ENCODE data around the gene HSPA4L.

Gene HSPA4L

DNA sequence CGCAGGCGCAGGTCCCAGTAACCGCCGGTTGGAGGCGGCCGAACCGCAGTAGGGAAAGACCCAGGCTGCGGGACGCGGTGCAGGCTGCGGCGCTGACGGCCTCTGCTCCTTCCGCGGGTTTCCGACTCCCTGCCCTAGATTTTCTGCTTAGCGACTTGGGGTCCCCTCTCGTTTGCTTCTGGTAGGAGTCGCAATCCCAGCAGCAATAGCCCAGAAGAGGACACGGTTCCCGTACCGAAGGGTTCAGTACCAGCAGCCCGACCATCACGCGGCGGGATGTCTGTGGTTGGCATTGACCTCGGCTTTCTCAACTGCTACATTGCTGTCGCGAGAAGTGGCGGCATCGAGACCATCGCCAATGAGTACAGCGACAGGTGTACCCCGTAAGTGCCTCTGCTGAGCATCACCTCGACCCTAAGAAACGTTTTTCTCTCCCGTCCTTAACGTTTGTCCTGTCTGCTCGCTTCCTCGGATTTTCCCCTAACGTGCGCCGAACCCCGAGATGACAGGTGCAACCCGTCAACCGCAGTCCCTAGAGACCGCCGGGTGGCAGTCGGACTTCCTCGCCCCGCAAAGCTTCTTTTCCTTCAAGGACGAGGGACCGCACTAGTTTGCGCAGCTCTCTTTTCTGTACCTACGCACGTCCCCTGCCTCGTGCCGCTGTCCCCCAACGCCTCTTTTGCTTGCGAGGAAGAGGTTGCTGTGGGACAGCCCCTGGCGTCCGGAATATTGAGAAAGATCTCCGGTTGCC is at the start of gene HSPA4L:
HSPA4L (plus strand) TSS at position 48 of the 751 bp plus-strand sequence; CDS start at position 277, 229 bp downstream.
- peak; percentile 77 for DNase-seq (ENCODE audit: low spot score)

DNA sequence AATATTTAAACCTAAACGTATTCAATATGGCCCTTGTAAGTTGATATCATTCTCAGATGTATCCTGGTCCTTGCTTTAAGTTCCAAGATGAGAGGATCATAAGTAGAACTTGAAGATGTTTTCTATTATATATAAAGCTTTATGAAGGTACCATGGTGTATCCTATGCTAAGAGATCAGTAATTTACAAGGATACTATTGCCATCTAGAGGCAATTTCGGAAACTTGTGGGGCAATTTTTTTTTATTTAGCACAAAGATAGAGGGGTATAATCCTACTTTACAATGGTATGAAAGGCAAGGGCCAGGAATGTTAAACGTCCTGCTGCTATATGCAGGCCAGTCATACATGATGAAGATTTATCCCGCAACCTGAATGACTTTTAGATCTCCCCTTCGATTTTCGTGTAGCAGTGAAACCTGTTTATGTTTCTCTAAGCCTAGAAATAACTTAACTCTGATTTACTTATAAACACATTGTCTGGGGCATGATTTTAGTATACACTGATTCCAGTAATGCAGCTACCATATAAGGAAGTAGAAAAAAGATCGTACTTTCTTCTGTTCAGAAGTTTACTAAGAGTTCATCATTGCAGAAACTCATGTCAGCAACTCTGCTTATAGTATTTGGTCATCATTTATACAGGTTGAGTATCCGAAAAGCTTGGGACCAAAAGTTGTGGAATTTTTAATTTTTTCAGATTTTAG is 49.3 kb upstream of the HSPA4L start:
- DNase-seq (ENCODE audit: low spot score), result peak; percentile 48

DNA sequence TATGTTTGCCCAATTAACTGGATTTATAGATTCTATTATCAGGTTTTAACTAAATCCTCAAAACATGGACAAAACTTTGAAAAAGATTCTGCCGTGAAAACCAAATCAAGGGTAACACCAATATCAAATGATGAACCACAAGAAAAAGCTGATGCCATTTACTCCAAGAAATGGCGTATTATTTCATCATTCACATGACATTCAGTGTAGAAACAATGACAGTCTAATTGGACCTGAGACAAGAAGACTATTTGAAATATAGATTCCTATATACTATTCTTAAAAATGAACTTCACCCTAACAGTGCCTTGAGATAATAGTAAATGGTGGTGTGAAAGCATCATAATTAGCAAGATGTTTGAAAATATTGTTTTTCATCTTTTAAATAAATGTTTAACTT is 47.1 kb upstream of the HSPA4L start:
- DNase-seq (ENCODE audit: low spot score), result no peak

GRCh38 chr4:127737295-127737694 is 44.8 kb upstream of the HSPA4L start:
- DNase-seq (ENCODE audit: low spot score), result no peak

GRCh38 chr4:127741247-127741646 is 40.9 kb upstream of the HSPA4L start:
- no peak for DNase-seq (ENCODE audit: low spot score)

DNA sequence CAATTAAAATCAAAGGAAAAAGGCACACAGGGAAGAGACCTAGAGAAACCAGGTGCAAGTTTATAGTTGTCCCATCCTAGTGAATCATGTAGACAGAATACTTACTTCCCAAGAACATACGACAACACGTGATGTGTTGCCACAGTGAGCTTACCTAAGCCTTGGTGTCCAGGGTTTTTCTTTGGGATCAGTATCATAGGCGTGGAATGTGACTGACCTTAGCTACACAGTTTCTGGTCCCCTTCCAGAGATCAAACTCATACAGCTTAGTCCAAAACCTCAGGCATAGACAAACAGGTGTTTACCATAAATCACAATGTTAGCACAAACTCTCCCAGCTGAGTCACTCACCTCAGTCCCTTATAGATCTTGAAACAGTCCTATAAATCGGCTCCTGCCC is 34.2 kb upstream of the HSPA4L start:
- no peak for DNase-seq (ENCODE audit: low spot score)

- DNase-seq (ENCODE audit: low spot score), result no peak
Measured at GRCh38 chr4:127748957-127749356, 33.2 kb upstream of the HSPA4L start.

DNA sequence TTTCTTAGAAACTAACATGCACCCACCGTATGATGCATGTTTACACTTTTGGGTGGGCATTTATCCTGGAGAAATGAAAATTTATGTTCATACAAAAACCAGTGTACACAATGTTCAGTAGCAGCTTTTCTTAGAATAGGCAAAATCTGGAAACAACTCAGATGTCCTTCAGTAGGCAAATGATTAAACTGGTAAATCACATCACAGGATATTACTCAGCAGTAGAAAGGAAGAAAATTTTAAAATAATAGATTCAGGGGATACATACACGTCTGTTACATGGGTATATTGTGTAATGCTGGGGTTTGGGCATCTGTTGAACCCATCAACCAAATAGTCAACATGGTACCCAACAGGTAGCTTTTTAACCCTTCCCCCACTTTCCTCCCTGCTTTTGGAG is 25.2 kb upstream of the HSPA4L start:
- no peak for DNase-seq (ENCODE audit: low spot score)

GRCh38 chr4:127759228-127759820 is 22.8 kb upstream of the HSPA4L start:
- DNase-seq (ENCODE audit: low spot score), result no peak

GRCh38 chr4:127759893-127760292 is 22.2 kb upstream of the HSPA4L start:
- no peak for DNase-seq (ENCODE audit: low spot score)

DNA sequence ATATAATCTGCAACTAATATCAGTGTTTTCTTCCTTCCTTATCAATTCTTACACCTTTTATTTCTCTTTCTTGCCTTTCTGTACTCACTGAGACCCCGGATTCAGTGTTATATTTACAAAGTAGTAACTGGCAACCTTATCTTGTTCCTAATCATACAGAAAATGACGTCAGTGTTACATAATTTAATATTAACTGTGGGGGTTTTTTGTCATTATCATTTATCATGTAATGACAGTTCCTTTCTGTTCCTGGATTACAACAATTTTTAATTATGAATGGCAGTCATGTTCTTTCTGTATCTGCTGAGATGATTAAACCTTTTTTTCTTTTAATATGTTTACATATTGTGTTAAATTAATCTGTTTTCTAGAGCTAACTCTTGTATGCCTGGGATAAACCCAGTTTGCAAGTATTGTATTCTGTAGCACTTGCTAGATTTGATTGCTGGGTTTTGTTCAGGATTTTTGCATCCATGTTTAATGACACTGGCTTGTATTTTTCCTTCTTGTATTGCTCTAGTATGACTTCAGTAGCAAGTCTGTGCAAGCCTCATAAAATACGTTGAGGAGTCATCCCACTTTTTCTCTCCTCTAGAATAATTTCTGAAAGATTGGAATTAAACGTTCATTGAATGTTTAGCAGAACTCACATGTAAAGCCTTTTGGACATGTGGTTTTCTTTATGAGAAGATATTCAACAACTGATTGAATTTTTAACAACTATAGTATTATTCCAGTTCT is 10.4 kb upstream of the HSPA4L start:
- DNase-seq (ENCODE audit: low spot score), result no peak

GRCh38 chr4:127772769-127773671 is 9.1 kb upstream of the HSPA4L start:
- DNase-seq (ENCODE audit: low spot score), result no peak

DNA sequence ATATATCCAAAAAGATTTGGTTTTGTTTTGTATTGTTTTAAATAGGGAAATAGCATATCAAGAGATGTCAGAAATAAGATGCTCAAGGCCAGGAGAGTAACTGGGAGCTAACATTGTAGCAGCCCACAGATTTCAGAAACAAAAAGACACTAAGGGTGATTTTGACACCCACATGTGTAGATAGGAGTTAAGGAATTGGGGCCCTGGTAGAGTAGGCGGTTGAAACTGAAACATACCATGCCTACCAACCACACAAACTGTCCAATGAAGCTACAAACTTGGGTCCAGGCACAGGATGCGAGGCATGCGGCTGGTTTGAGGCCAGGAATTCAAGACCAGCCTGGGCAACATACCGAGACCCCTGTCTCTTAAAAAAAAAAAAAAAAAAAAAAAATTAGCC is 6.3 kb upstream of the HSPA4L start:
- no peak for DNase-seq (ENCODE audit: low spot score)

DNA sequence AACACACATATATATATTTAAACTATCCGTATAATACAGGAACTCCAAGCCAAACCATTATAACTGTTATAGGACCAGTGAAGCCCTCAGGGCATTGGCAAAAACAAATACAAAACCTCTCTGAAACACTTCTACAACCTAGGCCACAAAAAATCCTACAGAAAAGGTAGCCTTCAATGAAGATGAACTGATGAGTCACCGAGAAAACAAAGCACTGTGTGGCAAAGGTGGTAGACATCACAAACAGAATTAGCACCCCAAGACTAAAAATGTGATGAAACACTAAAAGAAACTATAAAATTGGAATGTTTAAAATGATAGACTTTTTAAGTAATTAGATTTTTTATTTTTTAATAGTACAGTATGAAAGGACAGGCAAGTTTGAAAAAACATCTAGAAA is 5.5 kb upstream of the HSPA4L start:
- no peak for DNase-seq (ENCODE audit: low spot score)

DNA sequence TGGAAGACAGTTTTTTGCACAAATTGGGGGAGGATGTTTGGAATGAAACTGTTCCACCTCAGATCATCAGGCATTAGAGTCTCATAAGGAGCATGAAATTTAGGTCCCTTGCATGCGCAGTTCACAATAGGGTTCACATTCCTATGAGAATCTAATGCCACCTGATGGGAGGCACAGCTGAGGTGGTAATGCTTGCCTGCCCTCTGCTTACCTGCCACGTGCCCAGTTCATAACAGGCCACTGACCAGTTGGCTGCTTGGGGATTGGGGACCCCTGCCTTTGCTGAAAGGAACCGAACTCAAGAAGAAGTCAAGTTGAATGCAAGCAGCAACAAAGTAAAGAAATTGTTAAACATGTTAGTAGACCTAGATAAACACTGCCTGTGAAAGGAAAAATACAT is 4.6 kb upstream of the HSPA4L start:
- no peak for DNase-seq (ENCODE audit: low spot score)

- DNase-seq (ENCODE audit: low spot score), result no peak
Measured at GRCh38 chr4:127778102-127778501, 4.0 kb upstream of the HSPA4L start.

DNA sequence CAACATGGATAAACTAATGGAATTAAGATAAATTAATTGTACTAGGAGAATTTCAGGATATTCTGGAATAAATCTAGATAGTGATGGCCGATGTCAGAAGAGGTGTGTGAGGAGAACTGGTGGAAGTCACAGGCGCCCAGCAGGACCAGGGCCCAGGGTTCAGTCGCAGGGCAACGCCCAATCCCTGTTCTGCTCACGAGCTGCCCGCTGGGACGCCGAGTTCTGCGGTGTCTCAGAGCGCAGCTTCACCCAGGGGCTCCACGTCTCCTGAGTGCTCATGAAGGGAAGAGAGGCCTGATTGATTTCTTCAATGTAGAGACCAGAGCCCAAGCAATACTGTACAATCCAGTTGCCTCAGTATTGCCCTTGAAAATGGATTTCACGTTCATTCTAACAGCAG is 1.5 kb upstream of the HSPA4L start:
- peak; percentile 13 for DNase-seq (ENCODE audit: low spot score)

DNA sequence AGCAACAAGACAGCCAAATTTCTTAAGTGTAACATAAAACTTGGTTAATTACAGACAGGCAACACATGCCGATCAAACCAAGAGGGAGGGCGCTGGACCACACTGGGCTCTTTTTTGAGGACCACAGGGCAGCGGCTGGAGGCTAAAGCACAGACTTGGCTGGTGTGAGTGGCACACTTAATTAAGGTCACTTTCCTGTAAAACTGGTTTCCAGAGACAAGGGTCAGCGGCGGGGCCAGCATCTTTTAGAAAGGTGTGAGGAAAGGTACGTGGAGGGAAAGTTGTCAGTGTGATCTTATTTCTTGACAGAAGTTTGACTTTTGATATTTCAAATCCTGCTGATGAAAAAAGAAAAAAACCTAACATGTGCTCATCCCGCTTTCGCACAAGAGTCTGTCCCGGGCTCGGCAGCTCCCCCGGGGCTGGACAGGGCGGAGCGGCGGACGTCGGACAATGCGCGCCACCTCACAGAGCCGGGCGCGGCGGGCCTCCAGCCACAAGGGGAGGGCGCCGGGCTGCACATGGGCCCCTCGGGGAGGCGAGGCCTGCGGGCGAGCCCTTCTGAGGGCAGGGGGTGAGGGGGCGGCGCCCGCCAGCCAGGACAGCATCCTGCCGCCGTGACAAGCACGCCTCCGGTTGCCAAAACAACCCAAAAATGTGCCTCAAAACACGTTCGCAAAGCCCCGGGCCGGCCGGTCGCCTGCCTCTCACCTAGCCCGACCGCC is 660 bp upstream of the HSPA4L start:
- peak; percentile 9 for DNase-seq (ENCODE audit: low spot score)

DNA sequence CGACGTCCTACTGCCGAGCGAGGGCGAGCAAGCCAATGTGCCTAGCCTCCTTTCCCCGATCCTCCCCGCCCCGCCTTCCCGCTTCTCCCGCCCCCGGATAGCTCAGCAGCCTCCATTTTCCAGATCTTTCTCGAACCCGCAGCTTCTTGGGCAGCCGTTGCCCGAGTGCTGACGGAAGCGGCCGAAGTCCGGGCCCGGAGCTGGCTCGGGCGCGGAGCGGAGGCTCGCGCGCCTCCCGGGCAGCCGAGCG is 172 bp upstream of the HSPA4L start:
- peak; percentile 98 for DNase-seq (ENCODE audit: low spot score)

DNA sequence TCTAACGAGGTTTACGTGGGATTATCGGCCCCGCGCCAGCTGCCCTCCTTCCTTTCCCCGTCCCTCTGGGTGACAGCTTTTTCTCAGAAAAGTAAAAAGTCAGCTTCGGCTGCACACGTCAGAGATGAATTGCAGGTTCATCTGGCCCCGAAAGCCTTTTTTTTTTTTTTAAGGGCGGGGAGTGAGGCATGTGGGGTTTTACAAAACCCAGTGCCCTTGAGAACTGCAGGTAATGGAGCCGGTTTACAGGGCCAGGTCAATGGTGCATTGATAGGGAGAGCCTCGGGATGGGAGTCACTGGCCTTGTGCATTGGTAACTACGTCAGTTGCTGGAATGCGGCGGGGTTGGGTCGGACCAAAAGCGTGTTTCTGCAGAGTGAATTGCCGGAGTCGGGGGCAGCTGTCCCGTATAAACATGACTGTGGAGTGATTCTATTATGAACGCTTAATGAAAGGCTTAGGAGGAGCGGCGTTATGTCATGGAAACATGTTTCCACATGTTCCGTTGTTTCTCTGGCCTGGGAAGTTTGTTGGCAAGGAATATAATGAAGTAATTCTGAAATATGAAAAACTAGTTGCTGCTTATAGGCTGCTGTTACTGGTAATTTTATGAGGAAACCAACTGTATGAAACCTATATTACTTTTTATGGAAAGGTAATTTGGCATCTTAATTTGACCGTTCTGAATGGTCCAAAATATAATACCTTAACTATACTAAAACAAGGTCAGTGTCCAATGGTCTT is 1.1 kb downstream of the HSPA4L start:
- peak; percentile 62 for DNase-seq (ENCODE audit: low spot score)

Measured in D341Med (cell line).